Mammary epithelial cell (primary cell): Measurements from ENCODE around the gene KIR3DL2.
"Not testable (repeated sequence)": the region's sequence is repeated elsewhere in the genome, so short reads cannot be mapped to it uniquely, and the experiment has no call there.

Experiments used
- CTCF ChIP-seq, 2 donors: IDR thresholded peaks in 1 of 2; conservative IDR thresholded peaks in 1 of 2; 2 replicates each; pipeline ENCODE4 v1.5.1; 2011 to 2012; ENCODE audit warnings: inconsistent platforms in 2 of 2, low read length in 2 of 2, mild to moderate bottlenecking in 2 of 2, control low read depth in 1 of 2, low read depth in 1 of 2; ENCODE audit not compliant: insufficient read depth in 1 of 2; ENCODE audit errors: extremely low read depth in 1 of 2
- EZH2 ChIP-seq: IDR thresholded peaks from 2 replicates; pipeline ENCODE4 v1.6.1; 2012; ENCODE audit warnings: low read length, inconsistent platforms, borderline replicate concordance

- not testable (repeated sequence) for TF ChIP-seq CTCF (conservative IDR thresholded peaks at IDR 0.05 in 1 of 2, IDR thresholded peaks at IDR 0.05 in 1 of 2; ENCODE audit: extremely low read depth in 1 of 2, insufficient read depth in 1 of 2, low read depth in 1 of 2, low read length in 2 of 2); EZH2
These were observed 35.7 kb upstream of the KIR3DL2 start for GRCh38 chr19:54814571-54814970.
